GM20000 (cell line): ENCODE results near the gene CNPY1.
A peak's percentile ranks its signal among the peaks of the same experiment; 100 is the strongest.

ENCODE experiments used
- DNase-seq: peaks from one replicate; pipeline ENCODE4 v3.0.0; 2012; ENCODE audit warnings: low spot score
- TF ChIP-seq, protein P1 (sequence below): IDR thresholded peaks from 2 replicates; pipeline ENCODE4 v1.5.1; 2012; ENCODE audit warnings: mild to moderate bottlenecking, control low read depth; ENCODE audit errors: extremely low read depth, missing control alignments

The CNPY1 gene

DNA sequence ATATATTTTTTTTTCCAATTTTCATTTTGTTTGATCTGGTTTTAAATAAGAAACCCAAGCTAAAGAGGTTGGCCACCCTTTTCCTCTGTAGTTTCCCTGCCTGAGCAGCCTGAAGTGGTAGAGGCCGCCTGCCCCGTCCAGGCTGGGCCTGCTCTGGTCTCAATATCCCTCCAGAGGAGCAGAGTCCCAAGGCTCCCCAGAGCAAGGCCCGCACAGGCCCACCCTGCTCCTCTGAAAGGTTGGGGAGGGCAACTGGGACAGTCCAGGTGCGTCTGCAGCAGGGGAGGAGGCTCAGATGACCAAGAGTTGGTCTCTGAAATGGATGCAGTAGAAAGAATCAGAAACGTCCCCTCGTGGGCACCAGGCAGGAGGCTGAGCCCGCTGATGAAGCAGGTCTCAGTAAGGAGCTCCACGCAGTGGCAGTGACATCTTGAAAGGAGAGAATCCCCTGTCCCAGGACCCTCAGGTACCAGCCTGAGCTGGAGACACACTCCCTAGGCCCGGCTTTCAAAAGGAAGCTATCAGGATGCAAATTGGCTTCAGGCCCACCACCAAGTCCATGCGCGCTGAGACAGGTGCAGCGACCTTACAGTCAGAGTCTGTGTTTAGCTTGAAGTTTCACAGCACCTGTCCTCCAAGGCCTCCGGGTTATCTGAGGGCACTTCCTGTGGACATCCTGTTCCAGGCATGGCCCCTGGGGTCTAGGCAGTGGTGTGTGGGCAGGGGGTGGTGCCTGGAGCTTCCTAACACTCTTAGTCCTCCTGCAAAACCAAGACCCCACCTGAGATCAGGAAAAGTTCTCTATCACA, 50.7 kb downstream of the CNPY1 start:
- TF ChIP-seq, protein P1, sequence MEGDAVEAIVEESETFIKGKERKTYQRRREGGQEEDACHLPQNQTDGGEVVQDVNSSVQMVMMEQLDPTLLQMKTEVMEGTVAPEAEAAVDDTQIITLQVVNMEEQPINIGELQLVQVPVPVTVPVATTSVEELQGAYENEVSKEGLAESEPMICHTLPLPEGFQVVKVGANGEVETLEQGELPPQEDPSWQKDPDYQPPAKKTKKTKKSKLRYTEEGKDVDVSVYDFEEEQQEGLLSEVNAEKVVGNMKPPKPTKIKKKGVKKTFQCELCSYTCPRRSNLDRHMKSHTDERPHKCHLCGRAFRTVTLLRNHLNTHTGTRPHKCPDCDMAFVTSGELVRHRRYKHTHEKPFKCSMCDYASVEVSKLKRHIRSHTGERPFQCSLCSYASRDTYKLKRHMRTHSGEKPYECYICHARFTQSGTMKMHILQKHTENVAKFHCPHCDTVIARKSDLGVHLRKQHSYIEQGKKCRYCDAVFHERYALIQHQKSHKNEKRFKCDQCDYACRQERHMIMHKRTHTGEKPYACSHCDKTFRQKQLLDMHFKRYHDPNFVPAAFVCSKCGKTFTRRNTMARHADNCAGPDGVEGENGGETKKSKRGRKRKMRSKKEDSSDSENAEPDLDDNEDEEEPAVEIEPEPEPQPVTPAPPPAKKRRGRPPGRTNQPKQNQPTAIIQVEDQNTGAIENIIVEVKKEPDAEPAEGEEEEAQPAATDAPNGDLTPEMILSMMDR: no peak
- DNase-seq: no peak

DNA sequence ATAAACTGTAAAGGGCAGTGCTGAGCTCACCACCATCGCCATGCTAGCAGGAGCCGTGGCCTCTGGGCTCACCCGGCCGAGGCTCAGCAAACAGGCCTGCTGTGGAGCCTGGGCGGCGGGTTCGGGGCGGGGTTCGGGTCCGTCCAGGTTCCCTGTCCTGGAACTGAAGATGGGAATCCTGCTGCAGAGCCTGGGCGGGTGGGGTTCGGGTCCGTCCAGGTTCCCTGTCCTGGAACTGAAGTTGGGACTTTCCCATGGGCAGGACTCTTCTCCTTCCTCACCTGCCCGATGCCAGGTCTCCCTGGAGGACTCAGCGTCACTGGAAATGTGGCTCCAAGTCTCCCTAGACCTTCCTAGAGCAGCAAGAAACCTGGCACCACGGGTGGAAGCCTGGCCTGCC, 51.8 kb downstream of the CNPY1 start:
- DNase-seq: no peak
- TF ChIP-seq, protein P1: no peak

DNA sequence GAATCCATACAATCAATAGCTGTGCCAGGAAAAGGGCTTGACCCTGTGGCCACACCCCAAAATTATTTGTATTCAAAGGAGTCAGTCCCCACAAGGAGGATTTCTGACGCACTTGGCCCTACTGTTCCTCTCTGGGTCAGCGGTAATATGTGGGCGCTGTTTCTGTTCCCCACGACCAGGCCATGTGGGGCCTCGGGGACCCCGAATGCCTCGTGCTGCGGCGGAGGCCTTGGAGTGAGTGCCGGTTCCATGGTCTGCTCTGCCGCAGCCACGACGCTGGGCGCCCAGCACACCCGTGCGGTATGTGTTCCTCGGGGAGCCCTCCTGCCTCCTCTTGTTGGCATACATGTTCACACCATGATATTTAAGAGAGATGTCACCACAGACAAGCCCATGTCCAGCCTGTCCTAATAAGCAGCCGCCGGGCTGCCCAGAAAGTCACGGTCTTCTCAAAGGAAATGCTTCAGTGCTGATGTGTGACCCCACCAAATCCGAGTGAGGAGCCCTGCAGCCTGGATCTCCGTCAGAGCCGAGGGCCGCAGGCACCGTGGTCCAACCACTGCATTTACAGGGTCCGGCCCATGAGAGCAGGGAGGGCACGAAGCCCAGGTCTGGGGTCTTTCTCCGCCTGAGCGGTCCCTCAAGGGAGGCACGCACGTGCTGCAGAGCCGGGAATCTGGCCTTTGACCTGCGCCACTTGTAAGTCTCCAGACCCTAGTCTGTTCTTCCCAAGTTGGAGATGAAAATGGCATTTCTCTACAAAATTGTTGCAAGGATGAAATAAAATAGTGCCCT, 52.4 kb downstream of the CNPY1 start:
- TF ChIP-seq, protein P1: no peak
- no peak for DNase-seq

DNA sequence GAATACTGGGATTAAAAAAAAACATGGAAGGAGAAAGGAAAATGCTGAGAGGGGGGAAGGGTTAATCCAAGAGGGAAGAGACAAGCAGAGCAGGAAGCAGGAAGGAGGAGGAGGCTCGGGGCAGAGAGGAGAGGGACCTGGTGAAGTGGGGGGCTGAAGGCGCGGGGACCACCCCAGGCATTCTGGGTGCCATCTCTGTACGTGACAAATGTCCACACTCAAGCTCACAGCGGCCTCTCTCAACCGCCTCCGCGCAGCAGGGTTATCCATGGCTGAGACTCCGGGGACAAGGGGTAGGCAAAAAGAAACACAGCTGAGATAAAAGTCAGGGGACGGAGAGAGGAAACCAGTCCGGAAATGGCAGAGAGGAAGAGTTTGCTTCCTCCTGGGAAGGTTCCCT, 54.5 kb downstream of the CNPY1 start:
- TF ChIP-seq, protein P1: no peak
- no peak for DNase-seq

DNA sequence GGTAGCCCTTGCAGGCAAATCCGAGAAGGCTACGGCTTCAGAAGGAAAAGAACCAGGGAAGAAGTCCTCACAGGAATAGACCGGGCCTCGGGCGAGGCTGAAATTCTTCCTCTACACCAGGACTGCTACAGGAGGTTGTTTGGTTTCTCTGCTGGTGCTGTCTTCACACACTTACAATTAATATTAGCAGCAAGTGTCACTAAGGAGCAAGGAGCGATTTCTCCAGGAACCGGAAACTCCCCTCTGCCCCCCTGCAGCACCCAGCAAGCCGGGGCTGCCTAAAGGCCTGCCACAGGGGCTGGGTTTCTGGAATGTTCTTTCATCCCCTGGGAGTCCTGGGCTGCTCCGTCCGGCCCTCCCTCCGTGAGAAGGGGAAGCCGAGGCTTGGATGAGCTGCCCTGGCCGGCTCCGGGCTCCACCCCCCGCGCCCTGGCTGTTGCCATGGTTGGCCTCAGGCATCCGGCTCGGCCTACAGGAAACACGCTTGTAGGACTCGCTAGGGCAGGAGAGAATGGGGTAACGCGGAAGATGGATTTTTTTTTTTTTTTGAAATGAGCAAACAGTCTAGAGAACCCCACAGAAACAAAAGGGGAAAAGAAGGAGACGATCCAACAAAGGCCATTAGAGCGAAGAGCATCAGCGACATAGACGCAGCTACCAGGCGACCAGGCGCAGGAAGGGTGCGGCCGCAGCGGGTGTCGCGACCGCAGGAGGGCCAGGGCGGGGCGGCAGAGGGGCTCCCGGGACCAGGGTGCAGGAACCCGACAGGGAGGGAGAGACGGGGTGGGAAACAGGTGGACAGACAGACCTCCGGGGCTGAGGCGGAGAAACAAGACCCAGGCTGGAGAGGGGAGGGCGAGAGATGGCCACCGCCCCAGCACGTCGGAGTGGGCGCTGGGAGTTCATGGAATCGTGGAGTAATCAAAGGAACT, 55.4 kb downstream of the CNPY1 start:
- peak; percentile 62 for DNase-seq
- TF ChIP-seq, protein P1: no peak

DNA sequence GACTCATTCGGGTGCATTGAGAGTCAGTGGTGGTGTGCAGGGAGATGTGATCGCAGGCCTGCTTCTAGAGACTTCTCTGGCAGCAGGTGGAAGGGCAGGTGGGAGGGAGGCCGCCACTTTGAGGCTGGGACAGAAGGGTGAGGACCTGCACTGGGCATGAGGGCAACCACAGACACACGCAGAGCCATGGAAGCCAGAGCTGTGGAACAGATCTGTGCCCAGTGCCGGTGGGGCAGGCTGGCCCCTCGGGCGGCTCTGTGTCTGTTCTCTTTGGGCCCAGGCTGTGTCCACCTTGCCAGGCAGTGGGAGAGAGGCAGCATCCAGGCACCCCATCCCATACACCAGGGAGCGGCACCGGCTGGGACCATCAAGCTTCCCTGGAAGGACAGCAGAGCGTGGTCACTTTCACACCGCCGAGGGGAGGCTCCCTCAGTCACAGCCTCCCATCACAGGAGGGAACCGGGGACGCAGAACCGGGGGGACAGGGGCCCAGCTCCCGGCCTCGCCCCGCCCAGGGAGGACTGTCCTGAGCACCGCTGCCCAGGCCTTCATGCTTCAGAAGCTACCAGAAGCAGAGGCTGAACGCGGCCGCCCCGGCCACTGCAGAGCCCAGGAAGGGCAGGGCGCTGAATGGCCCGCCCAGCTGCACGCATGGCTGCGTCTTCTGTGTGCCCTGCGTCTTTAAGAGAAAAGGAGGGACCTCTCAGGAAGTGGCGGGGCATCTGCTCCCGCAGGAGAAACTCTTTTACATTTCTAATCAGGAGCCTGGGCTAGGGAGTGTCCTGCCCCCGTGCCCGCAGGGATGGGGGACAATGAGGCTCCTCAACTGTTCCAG, 56.3 kb downstream of the CNPY1 start:
- DNase-seq: no peak
- TF ChIP-seq, protein P1: no peak
